Hematopoietic multipotent progenitor cell treated with erythropoietin and hydrocortisone succinate and interleukin-3 and kit ligand, for 17 days (in vitro differentiated cells): ENCODE data around the gene OXER1.
A peak's percentile ranks its signal among the peaks of the same experiment; 100 is the strongest.

Experiments
- DNase-seq: peaks from one replicate; pipeline ENCODE4 v3.0.0-alpha.2; 2015; ENCODE audit warnings: low spot score

Gene OXER1

GRCh38 chr2:42764096-42764495, at the start of gene OXER1:
Gene OXER1 (minus strand): TSS chr2:42764135. CDS start chr2:42764062, 73 bp downstream.
- no peak for DNase-seq

GRCh38 chr2:42812899-42813479, 49.1 kb upstream of the OXER1 start:
- no peak for DNase-seq

GRCh38 chr2:42810971-42811811, 47.3 kb upstream of the OXER1 start:
- no peak for DNase-seq

GRCh38 chr2:42810121-42810970, 46.4 kb upstream of the OXER1 start:
- DNase-seq: peak; percentile 81

GRCh38 chr2:42809819-42810120, 45.8 kb upstream of the OXER1 start:
- no peak for DNase-seq

- DNase-seq: no peak
Observed at GRCh38 chr2:42809131-42809818, 45.3 kb upstream of the OXER1 start.

- DNase-seq: no peak
Observed at GRCh38 chr2:42808301-42808700, 44.4 kb upstream of the OXER1 start.

- DNase-seq: no peak
Observed at GRCh38 chr2:42806786-42807185, 42.9 kb upstream of the OXER1 start.

- DNase-seq: no peak
Observed at GRCh38 chr2:42804891-42805290, 41.0 kb upstream of the OXER1 start.

GRCh38 chr2:42804338-42804737, 40.4 kb upstream of the OXER1 start:
- DNase-seq: no peak

- no peak for DNase-seq
Observed at GRCh38 chr2:42802150-42802549, 38.2 kb upstream of the OXER1 start.

- DNase-seq: no peak
Observed at GRCh38 chr2:42801381-42801780, 37.4 kb upstream of the OXER1 start.

- no peak for DNase-seq
Observed at GRCh38 chr2:42800981-42801380, 37.0 kb upstream of the OXER1 start.

GRCh38 chr2:42800461-42800962, 36.6 kb upstream of the OXER1 start:
- DNase-seq: no peak

GRCh38 chr2:42799881-42800280, 35.9 kb upstream of the OXER1 start:
- DNase-seq: no peak

- DNase-seq: no peak
Observed at GRCh38 chr2:42797281-42797680, 33.3 kb upstream of the OXER1 start.

GRCh38 chr2:42796427-42797248, 32.7 kb upstream of the OXER1 start:
- DNase-seq: no peak

GRCh38 chr2:42795841-42796301, 31.9 kb upstream of the OXER1 start:
- DNase-seq: no peak

- DNase-seq: no peak
Observed at GRCh38 chr2:42795275-42795674, 31.3 kb upstream of the OXER1 start.

GRCh38 chr2:42794271-42795046, 30.5 kb upstream of the OXER1 start:
- DNase-seq: no peak
